HepG2 (cell line): Measurements from ENCODE around the gene COX14. TPM values are rescaled to one million over a fixed set of nuclear protein-coding genes. Genes with fewer than 3 reads are reported as not detected.
A peak's percentile ranks its signal among the peaks of the same experiment; 100 is the strongest.

Experiments
- FOXK1 ChIP-seq: sonication (generic); formaldehyde crosslinking; IDR thresholded peaks from 2 replicates; pipeline ENCODE4 v1.4.0; 2020; ENCODE audit warnings: low read depth, missing genetic modification reagents, borderline replicate concordance
- ISL2 ChIP-seq: sonication (generic); formaldehyde crosslinking; IDR thresholded peaks from 2 replicates; pipeline ENCODE4 v1.5.0; 2020; ENCODE audit warnings: missing genetic modification reagents
- JARID2 ChIP-seq: sonication (generic); formaldehyde crosslinking; IDR thresholded peaks from 2 replicates; pipeline ENCODE4 v1.8.1; 2023; ENCODE audit warnings: missing genetic modification reagents, inconsistent platforms; ENCODE audit not compliant: insufficient replicate concordance
- KAT7 ChIP-seq: IDR thresholded peaks from 2 replicates; pipeline ENCODE4 v1.6.1; 2018; ENCODE audit warnings: borderline replicate concordance, missing compliant biosample characterization
- KMT2B ChIP-seq: IDR thresholded peaks from 2 replicates; pipeline ENCODE4 v1.6.1; 2016; ENCODE audit warnings: missing genetic modification reagents, missing compliant biosample characterization
- RCOR2 ChIP-seq: IDR thresholded peaks from 2 replicates; pipeline ENCODE4 v1.6.1; 2016; ENCODE audit warnings: missing biosample characterization, missing genetic modification reagents
- SMAD3 ChIP-seq: sonication (generic); formaldehyde crosslinking; IDR thresholded peaks from 2 replicates; pipeline ENCODE4 v1.4.0; 2020; ENCODE audit warnings: missing genetic modification reagents
- SMAD9 ChIP-seq: sonication (generic); formaldehyde crosslinking; IDR thresholded peaks from 2 replicates; pipeline ENCODE4 v1.5.1; 2020; ENCODE audit warnings: mild to moderate bottlenecking, missing genetic modification reagents
- TRIM24 ChIP-seq: sonication (generic); formaldehyde crosslinking; IDR thresholded peaks from 2 replicates; pipeline ENCODE4 v1.8.0; 2022; ENCODE audit warnings: mild to moderate bottlenecking, missing genetic modification reagents
- ZNF124 ChIP-seq: sonication (generic); formaldehyde crosslinking; IDR thresholded peaks from 2 replicates; pipeline ENCODE4 v1.4.0; 2020; ENCODE audit warnings: missing genetic modification reagents
- ZNF569 ChIP-seq: sonication (generic); formaldehyde crosslinking; IDR thresholded peaks from 2 replicates; pipeline ENCODE4 v1.5.0; 2020; ENCODE audit warnings: mild to moderate bottlenecking, missing genetic modification reagents, moderate library complexity, borderline replicate concordance
- ZNF598 ChIP-seq: sonication (generic); formaldehyde crosslinking; IDR thresholded peaks from 2 replicates; pipeline ENCODE4 v1.5.1; 2020; ENCODE audit warnings: mild to moderate bottlenecking, missing genetic modification reagents, borderline replicate concordance
- ZNF772 ChIP-seq: sonication (generic); formaldehyde crosslinking; IDR thresholded peaks from 2 replicates; pipeline ENCODE4 v1.5.0; 2020; ENCODE audit warnings: mild to moderate bottlenecking, missing genetic modification reagents
- ZSCAN29 ChIP-seq: sonication (generic); formaldehyde crosslinking; conservative IDR thresholded peaks from 2 replicates; pipeline ENCODE4 v1.4.0; 2020; ENCODE audit warnings: mild to moderate bottlenecking, missing genetic modification reagents
- polyA plus RNA-seq, 8 experiments: library from polyadenylated mRNA; depleted of rRNA in 3 of 8; stranded (reverse) in 7 of 8; unstranded in 1 of 8; fragments of >200 nt; fragmentation: Illumina TruSeq in 4 of 8; extraction: Trizol in 4 of 8; gene quantifications; 2 replicates each; pipeline versions ENCODE4 v1.2.1 to v1.2.3, GENCODE V29; 2011 to 2016; ENCODE audit warnings: low read depth in 4 of 8, missing spikeins in 1 of 8, mixed read lengths in 1 of 8; ENCODE audit not compliant: insufficient read depth in 1 of 8
- total RNA-seq, 5 experiments: library from RNA; depleted of rRNA; stranded (reverse); fragments of >200 nt; fragmentation: Illumina TruSeq; extraction: Trizol; gene quantifications; 2 replicates each; pipeline ENCODE4 v1.2.3, GENCODE V29; 2016; ENCODE audit warnings: low read depth in 1 of 5
- TF ChIP-seq, protein P1 (sequence below): sonication (generic); formaldehyde crosslinking; IDR thresholded peaks from 2 replicates; pipeline ENCODE4 v1.4.0; 2020; ENCODE audit warnings: mild to moderate bottlenecking, missing genetic modification reagents
- TF ChIP-seq, protein P2 (sequence below): sonication (generic); formaldehyde crosslinking; conservative IDR thresholded peaks from 2 replicates; pipeline ENCODE4 v1.8.0; 2022; ENCODE audit warnings: low read depth, missing genetic modification reagents
- TF ChIP-seq, protein P3 (sequence below): fragments of 450-650 bp; IDR thresholded peaks from 2 replicates; pipeline ENCODE4 v1.6.1; 2017

Gene COX14
- total and polyA plus RNA-seq, 2 of the 13 experiments (the other 11 are each of a cell fraction or from before 2014, with no cell fraction given) = 53.0 to 71.6 TPM

DNA sequence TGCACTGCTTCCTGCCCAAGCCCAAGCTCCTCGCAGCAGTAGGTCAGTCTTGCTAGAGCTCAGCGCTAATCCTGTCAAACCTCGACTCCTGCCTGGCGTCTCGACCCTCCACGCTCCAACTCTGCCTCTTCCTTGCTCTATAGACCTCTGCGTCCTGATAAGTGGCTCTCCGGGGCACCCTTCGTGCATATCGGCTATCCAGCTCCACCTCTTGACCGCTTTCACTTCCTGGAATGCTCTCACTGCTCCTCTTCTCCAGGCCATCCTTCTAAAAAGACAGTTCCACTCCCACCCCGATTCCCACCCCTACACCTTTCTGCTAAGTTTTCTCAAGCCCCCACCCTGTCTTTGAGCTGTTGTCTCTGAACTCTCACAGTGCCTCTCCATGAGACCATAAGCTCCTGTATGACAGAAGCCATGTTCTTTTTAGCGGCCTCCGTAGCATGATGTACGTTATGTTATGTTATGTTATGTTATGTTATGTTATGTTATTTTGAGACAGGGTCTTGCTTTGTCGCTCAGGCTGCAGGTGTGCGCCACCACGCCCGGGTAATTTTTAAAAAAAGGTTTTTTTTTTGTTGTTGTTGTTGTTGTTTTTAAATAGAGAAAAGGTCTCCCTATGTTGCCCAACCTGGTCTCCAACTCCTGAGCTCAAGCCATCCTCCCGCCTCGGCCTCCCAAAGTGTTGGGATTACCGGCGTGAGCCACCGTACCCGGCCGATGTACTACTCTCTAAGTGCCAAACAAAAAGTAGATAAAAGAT lies 601 bp downstream of the COX14 start (continued):
- TF ChIP-seq, protein P1, sequence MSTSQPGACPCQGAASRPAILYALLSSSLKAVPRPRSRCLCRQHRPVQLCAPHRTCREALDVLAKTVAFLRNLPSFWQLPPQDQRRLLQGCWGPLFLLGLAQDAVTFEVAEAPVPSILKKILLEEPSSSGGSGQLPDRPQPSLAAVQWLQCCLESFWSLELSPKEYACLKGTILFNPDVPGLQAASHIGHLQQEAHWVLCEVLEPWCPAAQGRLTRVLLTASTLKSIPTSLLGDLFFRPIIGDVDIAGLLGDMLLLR = 0 out of 2 replicates have a peak, but pooled peaks have one; percentile 19
- TF ChIP-seq ZNF124 (CRISPR knock-in tag) (no peak), RCOR2 (CRISPR knock-in tag) (no peak), JARID2 (CRISPR knock-in tag) (no peak), ZSCAN29 (CRISPR knock-in tag) (no peak), SMAD3 (CRISPR knock-in tag) (no peak), SMAD9 (CRISPR knock-in tag) (no peak), KMT2B (CRISPR knock-in tag) (0 out of 2 replicates have a peak, but pooled peaks have one; percentile 5), ZNF772 (CRISPR knock-in tag) (0 out of 2 replicates have a peak, but pooled peaks have one; percentile 5), FOXK1 (CRISPR knock-in tag) (no peak), ISL2 (CRISPR knock-in tag) (0 out of 2 replicates have a peak, but pooled peaks have one; percentile 39), ZNF598 (CRISPR knock-in tag) (no peak; the same call in 1 of the 2 replicates), ZNF569 (CRISPR knock-in tag) (no peak), TRIM24 (no peak), KAT7 (CRISPR knock-in tag) (peak; percentile 61; the same call in 1 of the 2 replicates)
- TF ChIP-seq, protein P2, sequence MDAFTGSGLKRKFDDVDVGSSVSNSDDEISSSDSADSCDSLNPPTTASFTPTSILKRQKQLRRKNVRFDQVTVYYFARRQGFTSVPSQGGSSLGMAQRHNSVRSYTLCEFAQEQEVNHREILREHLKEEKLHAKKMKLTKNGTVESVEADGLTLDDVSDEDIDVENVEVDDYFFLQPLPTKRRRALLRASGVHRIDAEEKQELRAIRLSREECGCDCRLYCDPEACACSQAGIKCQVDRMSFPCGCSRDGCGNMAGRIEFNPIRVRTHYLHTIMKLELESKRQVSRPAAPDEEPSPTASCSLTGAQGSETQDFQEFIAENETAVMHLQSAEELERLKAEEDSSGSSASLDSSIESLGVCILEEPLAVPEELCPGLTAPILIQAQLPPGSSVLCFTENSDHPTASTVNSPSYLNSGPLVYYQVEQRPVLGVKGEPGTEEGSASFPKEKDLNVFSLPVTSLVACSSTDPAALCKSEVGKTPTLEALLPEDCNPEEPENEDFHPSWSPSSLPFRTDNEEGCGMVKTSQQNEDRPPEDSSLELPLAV (CRISPR knock-in tag) = no peak
- TF ChIP-seq, protein P3, sequence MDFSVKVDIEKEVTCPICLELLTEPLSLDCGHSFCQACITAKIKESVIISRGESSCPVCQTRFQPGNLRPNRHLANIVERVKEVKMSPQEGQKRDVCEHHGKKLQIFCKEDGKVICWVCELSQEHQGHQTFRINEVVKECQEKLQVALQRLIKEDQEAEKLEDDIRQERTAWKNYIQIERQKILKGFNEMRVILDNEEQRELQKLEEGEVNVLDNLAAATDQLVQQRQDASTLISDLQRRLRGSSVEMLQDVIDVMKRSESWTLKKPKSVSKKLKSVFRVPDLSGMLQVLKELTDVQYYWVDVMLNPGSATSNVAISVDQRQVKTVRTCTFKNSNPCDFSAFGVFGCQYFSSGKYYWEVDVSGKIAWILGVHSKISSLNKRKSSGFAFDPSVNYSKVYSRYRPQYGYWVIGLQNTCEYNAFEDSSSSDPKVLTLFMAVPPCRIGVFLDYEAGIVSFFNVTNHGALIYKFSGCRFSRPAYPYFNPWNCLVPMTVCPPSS = no peak
- TF ChIP-seq, all 625 proteins: peak for 76
